Caco-2 (cell line): ENCODE results near the gene BMP8A. TPM values are rescaled to one million over a fixed set of nuclear protein-coding genes. Genes with fewer than 3 reads are reported as not detected.
"Not testable (repeated sequence)": the region's sequence is repeated elsewhere in the genome, so short reads cannot be mapped to it uniquely, and the experiment has no call there.

Experiments
- BruUV-seq: library from RNA; stranded (reverse); fragments of 400-500 nt; replicated peaks from 2 replicates; lab custom pipeline; 2021; lab: Mats Ljungman, UMichigan
- CTCF ChIA-PET: fragments of 300-600 bp; sonication (Branson Sonifier 250); formaldehyde crosslinking; loops from one replicate; lab custom pipeline; 2022; ENCODE audit warnings: antibody characterized with exemption; lab: Charles Lee
- POLR2A ChIA-PET: fragments of 300-600 bp; sonication (Branson Sonifier 250); formaldehyde crosslinking; loops from one replicate; lab custom pipeline; 2022; ENCODE audit warnings: antibody characterized with exemption; lab: Charles Lee
- DNase-seq, 2 experiments: peaks; one replicate each; pipeline versions ENCODE4 v3.0.0 to v3.0.0-alpha.2; 2020 to 2022
- H3K27me3 ChIP-seq: replicated peaks from 2 replicates; pipeline ENCODE4 v1.6.0; 2011; ENCODE audit warnings: low read length; ENCODE audit not compliant: control insufficient read depth, insufficient read depth
- H3K36me3 ChIP-seq: 2 replicates; pipeline ENCODE4 v1.5.1; 2011; ENCODE audit warnings: low read length; ENCODE audit not compliant: control insufficient read depth, insufficient read depth
- H3K4me1 ChIP-seq: fragments of 250-450 bp; sonication (Bioruptor Pico); 2 replicates; pipeline ENCODE4 v1.5.1; 2020; ENCODE audit warnings: mild to moderate bottlenecking
- H3K4me3 ChIP-seq: 2 replicates; pipeline ENCODE4 v1.5.1; 2011; ENCODE audit warnings: low read depth, mild to moderate bottlenecking, control low read depth, low read length
- H3K9me3 ChIP-seq: fragments of 250-450 bp; sonication (Bioruptor Pico); 2 replicates; pipeline ENCODE4 v1.5.1; 2020; ENCODE audit warnings: mild to moderate bottlenecking, moderate library complexity
- H3K27ac Mint-ChIP-seq: one replicate; pipeline ENCODE4 v1.8.0; 2022; ENCODE audit warnings: mixed read lengths; ENCODE audit not compliant: unreplicated experiment
- H3K27me3 Mint-ChIP-seq: one replicate; pipeline ENCODE4 v1.8.0; 2022; ENCODE audit warnings: mixed read lengths; ENCODE audit not compliant: insufficient read depth, unreplicated experiment
- H3K36me3 Mint-ChIP-seq: one replicate; pipeline ENCODE4 v1.8.0; 2022; ENCODE audit warnings: mild to moderate bottlenecking, mixed read lengths; ENCODE audit not compliant: insufficient read depth, unreplicated experiment
- H3K4me1 Mint-ChIP-seq: one replicate; pipeline ENCODE4 v1.8.0; 2022; ENCODE audit warnings: low read depth, mixed read lengths; ENCODE audit not compliant: unreplicated experiment
- H3K4me3 Mint-ChIP-seq: one replicate; pipeline ENCODE4 v1.8.0; 2022; ENCODE audit warnings: mild to moderate bottlenecking, moderate library complexity, mixed read lengths; ENCODE audit not compliant: unreplicated experiment
- H3K9me3 Mint-ChIP-seq: one replicate; pipeline ENCODE4 v1.8.0; 2022; ENCODE audit warnings: mixed read lengths; ENCODE audit not compliant: unreplicated experiment
- intact Hi-C: fragments of 100-400 bp; cut with micrococcal nuclease; formaldehyde crosslinking; loops from one replicate; pipeline ENCODE4 v1.10.0; 2022; ENCODE audit not compliant: unreplicated experiment
- total RNA-seq: library from RNA; stranded (reverse); gene quantifications from 2 replicates; pipeline ENCODE4 v1.2.3, GENCODE V29; 2022
- TF ChIP-seq, protein P1 (sequence below), 2 experiments: fragments of 200-600 bp in 1 of 2; IDR thresholded peaks; 1 replicate in 1 of 2; 2 replicates in 1 of 2; pipeline versions ENCODE4 v1.5.1 to v1.8.0; 2011 to 2022; ENCODE audit warnings: antibody characterized with exemption in 1 of 2, control low read depth in 1 of 2, inconsistent platforms in 1 of 2, low read depth in 1 of 2, low read length in 1 of 2, mild to moderate bottlenecking in 1 of 2, moderate library complexity in 1 of 2; ENCODE audit not compliant: insufficient read depth in 1 of 2, severe bottlenecking in 1 of 2, unreplicated experiment in 1 of 2

BMP8A gene
- total RNA-seq, 1 experiment from 2014 or later = 3.2 TPM

GRCh38 chr1:39499668-39500067 is 8.2 kb downstream of the BMP8A start:
- Mint-ChIP-seq H3K36me3 (no peaks in the 10 kb centered on the region), H3K9me3 (no peaks in the 10 kb centered on the region), H3K27ac (no peak overlapping the region), H3K4me3 (no peak overlapping the region), H3K27me3 (no peaks in the 10 kb centered on the region), H3K4me1 (no peaks in the 10 kb centered on the region)
- TF ChIP-seq, protein P1, sequence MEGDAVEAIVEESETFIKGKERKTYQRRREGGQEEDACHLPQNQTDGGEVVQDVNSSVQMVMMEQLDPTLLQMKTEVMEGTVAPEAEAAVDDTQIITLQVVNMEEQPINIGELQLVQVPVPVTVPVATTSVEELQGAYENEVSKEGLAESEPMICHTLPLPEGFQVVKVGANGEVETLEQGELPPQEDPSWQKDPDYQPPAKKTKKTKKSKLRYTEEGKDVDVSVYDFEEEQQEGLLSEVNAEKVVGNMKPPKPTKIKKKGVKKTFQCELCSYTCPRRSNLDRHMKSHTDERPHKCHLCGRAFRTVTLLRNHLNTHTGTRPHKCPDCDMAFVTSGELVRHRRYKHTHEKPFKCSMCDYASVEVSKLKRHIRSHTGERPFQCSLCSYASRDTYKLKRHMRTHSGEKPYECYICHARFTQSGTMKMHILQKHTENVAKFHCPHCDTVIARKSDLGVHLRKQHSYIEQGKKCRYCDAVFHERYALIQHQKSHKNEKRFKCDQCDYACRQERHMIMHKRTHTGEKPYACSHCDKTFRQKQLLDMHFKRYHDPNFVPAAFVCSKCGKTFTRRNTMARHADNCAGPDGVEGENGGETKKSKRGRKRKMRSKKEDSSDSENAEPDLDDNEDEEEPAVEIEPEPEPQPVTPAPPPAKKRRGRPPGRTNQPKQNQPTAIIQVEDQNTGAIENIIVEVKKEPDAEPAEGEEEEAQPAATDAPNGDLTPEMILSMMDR (IDR thresholded peaks at IDR 0.05; ENCODE audit: insufficient read depth in 1 of 2, low read depth in 1 of 2, low read length in 1 of 2, severe bottlenecking in 1 of 2, unreplicated experiment in 1 of 2) = no peak
- Histone ChIP-seq H3K4me1 (peaks cover 5% of the 10 kb centered on the region), H3K4me3 (no peak overlapping the region), H3K27me3 (no peaks in the 10 kb centered on the region), H3K9me3 (no peaks in the 10 kb centered on the region), H3K36me3 (no peaks in the 10 kb centered on the region)
- CTCF ChIA-PET = no interaction called here
- POLR2A ChIA-PET = no interaction called here
- intact Hi-C loops = no loop called here
- no TSS peak for BruUV-seq
- no peak for DNase-seq

GRCh38 chr1:39500862-39501389 is 9.5 kb downstream of the BMP8A start:
- Histone ChIP-seq H3K4me1 (peaks cover 14% of the 10 kb centered on the region), H3K27me3 (no peaks in the 10 kb centered on the region), H3K4me3 (no peak overlapping the region), H3K9me3 (no peaks in the 10 kb centered on the region), H3K36me3 (no peaks in the 10 kb centered on the region)
- H3K27me3 Mint-ChIP-seq = no peaks in the 10 kb centered on the region
- no peaks in the 10 kb centered on the region for H3K36me3 Mint-ChIP-seq
- no peaks in the 10 kb centered on the region for H3K4me1 Mint-ChIP-seq
- ChIA-PET POLR2A (no interaction called here), CTCF (no interaction called here)
- TF ChIP-seq, protein P1 (IDR thresholded peaks at IDR 0.05; ENCODE audit: insufficient read depth in 1 of 2, low read depth in 1 of 2, low read length in 1 of 2, severe bottlenecking in 1 of 2, unreplicated experiment in 1 of 2) = no peak
- no peaks in the 10 kb centered on the region for H3K9me3 Mint-ChIP-seq
- H3K27ac Mint-ChIP-seq = no peak overlapping the region
- DNase-seq = no peak
- H3K4me3 Mint-ChIP-seq = no peak overlapping the region
- no TSS peak for BruUV-seq
- intact Hi-C loops = no loop called here

- H3K4me1 ChIP-seq = peaks cover 22% of the 10 kb centered on the region
- Mint-ChIP-seq H3K27me3 (no peaks in the 10 kb centered on the region), H3K27ac (no peak overlapping the region), H3K4me3 (no peak overlapping the region), H3K9me3 (no peaks in the 10 kb centered on the region), H3K4me1 (no peaks in the 10 kb centered on the region), H3K36me3 (no peaks in the 10 kb centered on the region)
- H3K36me3 ChIP-seq = no peaks in the 10 kb centered on the region
- ChIA-PET CTCF (no interaction called here), POLR2A (no interaction called here)
- no TSS peak for BruUV-seq
- no peak overlapping the region for H3K4me3 ChIP-seq
- no peaks in the 10 kb centered on the region for H3K9me3 ChIP-seq
- no peak for DNase-seq
- intact Hi-C loops = no loop called here
- H3K27me3 ChIP-seq = no peaks in the 10 kb centered on the region
- TF ChIP-seq, protein P1 (IDR thresholded peaks at IDR 0.05; ENCODE audit: insufficient read depth in 1 of 2, low read depth in 1 of 2, low read length in 1 of 2, severe bottlenecking in 1 of 2, unreplicated experiment in 1 of 2) = no peak
These were observed 10.2 kb downstream of the BMP8A start for GRCh38 chr1:39501666-39502065.

- intact Hi-C loops = loop anchor here (2.0 kb wide), 1 partner anchor 14 kb away; the partner anchor contains the start of gene BMP8A
- H3K4me3 Mint-ChIP-seq, H3K36me3 ChIP-seq, H3K9me3 ChIP-seq, CTCF ChIA-PET, H3K4me3 ChIP-seq, H3K4me1 Mint-ChIP-seq, DNase-seq, H3K27ac Mint-ChIP-seq, H3K27me3 Mint-ChIP-seq, POLR2A ChIA-PET, H3K27me3 ChIP-seq, BruUV-seq, H3K9me3 Mint-ChIP-seq, H3K36me3 Mint-ChIP-seq: not testable (repeated sequence)
- peaks cover 28% of the 10 kb centered on the region for H3K4me1 ChIP-seq
These were observed 13.0 kb downstream of the BMP8A start for GRCh38 chr1:39504436-39504835.
